ENCODE measurements around the gene FARSA.
A peak's percentile ranks its signal among the peaks of the same experiment; 100 is the strongest.
"Not testable (repeated sequence)": the region's sequence is repeated elsewhere in the genome, so short reads cannot be mapped to it uniquely, and the experiment has no call there.

The FARSA gene

GRCh38 chr19:12933287-12934072 lies at the start of gene FARSA:
Gene FARSA, minus strand, starts transcription at chr19:12933711. Its CDS starts 15 bp downstream, at chr19:12933696.
- Mint-ChIP-seq H3K27me3 (no peaks in the 10 kb centered on the region), H3K27ac (peak within 1 kb of the TSS; percentile 92), H3K9me3 (no peaks in the 10 kb centered on the region), H3K4me1 (ENCODE audit: low read depth) (peaks cover 50% of the 10 kb centered on the region), H3K36me3 (ENCODE audit: low read depth) (peaks cover 40% of the 10 kb centered on the region), H3K4me3 (peak within 1 kb of the TSS; percentile 98)

GRCh38 chr19:12983091-12983490 lies 49.6 kb upstream of the FARSA start:
- Mint-ChIP-seq H3K27ac (no peak overlapping the region), H3K9me3 (no peaks in the 10 kb centered on the region), H3K4me3 (no peak overlapping the region), H3K4me1 (ENCODE audit: low read depth) (peaks cover 4% of the 10 kb centered on the region), H3K27me3 (peaks cover 6% of the 10 kb centered on the region), H3K36me3 (ENCODE audit: low read depth) (no peaks in the 10 kb centered on the region)

DNA sequence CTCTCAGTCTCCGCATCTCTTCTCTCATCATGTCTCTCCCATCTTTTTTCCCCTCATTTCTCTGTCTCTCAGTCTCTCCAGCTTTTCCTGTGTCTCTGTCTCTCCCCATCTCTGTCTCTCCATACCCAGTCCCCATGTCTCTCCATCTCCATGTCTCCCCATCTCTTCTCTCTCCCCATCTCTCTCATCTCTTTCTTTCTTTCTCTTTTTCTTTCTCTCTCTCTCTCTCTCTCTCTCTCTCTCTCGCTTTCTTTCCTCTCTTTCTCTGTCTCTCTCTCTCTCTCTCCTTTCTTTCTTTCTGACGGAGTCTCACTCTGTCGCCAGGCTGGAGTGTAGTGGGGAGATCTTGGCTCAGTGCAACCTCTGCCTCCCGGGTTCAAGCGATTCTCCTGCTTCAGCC lies 49.1 kb upstream of the FARSA start:
- H3K9me3 Mint-ChIP-seq: no peaks in the 10 kb centered on the region
- no peak overlapping the region for H3K4me3 Mint-ChIP-seq
- peaks cover 11% of the 10 kb centered on the region for H3K27me3 Mint-ChIP-seq
- H3K4me1 Mint-ChIP-seq (ENCODE audit: low read depth): peaks cover 4% of the 10 kb centered on the region
- H3K36me3 Mint-ChIP-seq (ENCODE audit: low read depth): no peaks in the 10 kb centered on the region
- H3K27ac Mint-ChIP-seq: no peak overlapping the region

DNA sequence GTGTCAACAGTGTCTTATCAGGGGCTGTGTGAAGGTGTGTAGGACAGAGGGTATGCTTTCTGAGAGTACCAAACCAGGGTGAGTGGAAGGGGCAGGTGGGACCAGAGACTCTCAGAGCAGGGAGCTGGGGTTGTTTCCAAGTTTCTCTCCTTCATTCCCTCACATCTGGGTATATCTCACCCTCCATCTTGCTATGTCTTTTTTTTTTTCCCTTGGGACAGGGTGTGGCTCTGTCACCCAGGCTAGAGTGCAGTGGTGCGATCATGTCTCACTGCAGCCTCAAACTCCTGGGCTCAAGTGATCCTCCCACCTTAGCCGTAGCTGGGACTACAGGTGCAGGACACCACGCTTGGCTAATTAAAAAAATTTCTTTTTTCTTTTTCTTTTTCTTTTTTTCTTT lies 46.5 kb upstream of the FARSA start:
- H3K27ac Mint-ChIP-seq: no peak overlapping the region

GRCh38 chr19:12976109-12976508 lies 42.6 kb upstream of the FARSA start:
- not testable (repeated sequence) for H3K36me3 Mint-ChIP-seq (ENCODE audit: low read depth); H3K27me3 Mint-ChIP-seq; H3K9me3 Mint-ChIP-seq; H3K27ac Mint-ChIP-seq; H3K4me1 Mint-ChIP-seq (ENCODE audit: low read depth); H3K4me3 Mint-ChIP-seq

More for the DNA sequence above, 46.5 kb upstream of the FARSA start:
- H3K4me1 Mint-ChIP-seq (ENCODE audit: low read depth): no peaks in the 10 kb centered on the region
- no peak overlapping the region for H3K4me3 Mint-ChIP-seq
- H3K9me3 Mint-ChIP-seq: no peaks in the 10 kb centered on the region
- H3K36me3 Mint-ChIP-seq (ENCODE audit: low read depth): no peaks in the 10 kb centered on the region
- peaks cover 10% of the 10 kb centered on the region for H3K27me3 Mint-ChIP-seq

- Mint-ChIP-seq H3K4me3 (no peak overlapping the region), H3K36me3 (ENCODE audit: low read depth) (no peaks in the 10 kb centered on the region), H3K4me1 (ENCODE audit: low read depth) (peaks cover 5% of the 10 kb centered on the region), H3K27ac (no peak overlapping the region), H3K9me3 (no peaks in the 10 kb centered on the region), H3K27me3 (peaks cover 10% of the 10 kb centered on the region)
Observed at GRCh38 chr19:12975221-12975741, 41.8 kb upstream of the FARSA start.

GRCh38 chr19:12974301-12975220 lies 41.0 kb upstream of the FARSA start:
- H3K27me3 Mint-ChIP-seq: peaks cover 10% of the 10 kb centered on the region
- H3K36me3 Mint-ChIP-seq (ENCODE audit: low read depth): no peaks in the 10 kb centered on the region
- H3K4me3 Mint-ChIP-seq: no peak overlapping the region
- H3K27ac Mint-ChIP-seq: no peak overlapping the region
- no peaks in the 10 kb centered on the region for H3K9me3 Mint-ChIP-seq
- H3K4me1 Mint-ChIP-seq (ENCODE audit: low read depth): peaks cover 10% of the 10 kb centered on the region

DNA sequence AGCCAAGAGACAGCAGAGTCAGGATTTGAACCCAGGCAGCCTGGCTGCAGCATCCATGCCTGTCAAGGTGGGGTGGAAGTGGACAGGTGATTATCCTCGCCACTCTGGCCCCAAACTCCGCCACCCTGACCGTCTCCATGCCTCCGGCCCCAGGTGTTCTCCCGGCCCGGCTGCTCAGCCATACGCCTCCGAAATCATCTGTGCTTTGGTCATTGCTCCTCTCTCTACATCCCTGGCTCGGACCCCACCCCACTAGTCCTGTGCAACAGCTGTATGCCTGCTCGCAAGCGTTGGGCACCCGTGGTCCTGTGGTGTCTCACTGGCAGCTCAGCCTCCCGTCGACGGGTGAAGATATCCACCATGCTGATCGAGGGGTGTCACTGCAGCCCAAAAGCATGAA lies 39.7 kb upstream of the FARSA start:
- no peaks in the 10 kb centered on the region for H3K36me3 Mint-ChIP-seq (ENCODE audit: low read depth)
- no peak overlapping the region for H3K4me3 Mint-ChIP-seq
- H3K27me3 Mint-ChIP-seq: peaks cover 10% of the 10 kb centered on the region
- H3K4me1 Mint-ChIP-seq (ENCODE audit: low read depth): peaks cover 10% of the 10 kb centered on the region
- no peak overlapping the region for H3K27ac Mint-ChIP-seq
- no peaks in the 10 kb centered on the region for H3K9me3 Mint-ChIP-seq

- no peaks in the 10 kb centered on the region for H3K9me3 Mint-ChIP-seq
- no peaks in the 10 kb centered on the region for H3K36me3 Mint-ChIP-seq (ENCODE audit: low read depth)
- H3K4me3 Mint-ChIP-seq: no peak overlapping the region
- H3K27me3 Mint-ChIP-seq: no peaks in the 10 kb centered on the region
- H3K27ac Mint-ChIP-seq: no peak overlapping the region
- H3K4me1 Mint-ChIP-seq (ENCODE audit: low read depth): peaks cover 14% of the 10 kb centered on the region
Observed at GRCh38 chr19:12970070-12970820, 36.7 kb upstream of the FARSA start.

DNA sequence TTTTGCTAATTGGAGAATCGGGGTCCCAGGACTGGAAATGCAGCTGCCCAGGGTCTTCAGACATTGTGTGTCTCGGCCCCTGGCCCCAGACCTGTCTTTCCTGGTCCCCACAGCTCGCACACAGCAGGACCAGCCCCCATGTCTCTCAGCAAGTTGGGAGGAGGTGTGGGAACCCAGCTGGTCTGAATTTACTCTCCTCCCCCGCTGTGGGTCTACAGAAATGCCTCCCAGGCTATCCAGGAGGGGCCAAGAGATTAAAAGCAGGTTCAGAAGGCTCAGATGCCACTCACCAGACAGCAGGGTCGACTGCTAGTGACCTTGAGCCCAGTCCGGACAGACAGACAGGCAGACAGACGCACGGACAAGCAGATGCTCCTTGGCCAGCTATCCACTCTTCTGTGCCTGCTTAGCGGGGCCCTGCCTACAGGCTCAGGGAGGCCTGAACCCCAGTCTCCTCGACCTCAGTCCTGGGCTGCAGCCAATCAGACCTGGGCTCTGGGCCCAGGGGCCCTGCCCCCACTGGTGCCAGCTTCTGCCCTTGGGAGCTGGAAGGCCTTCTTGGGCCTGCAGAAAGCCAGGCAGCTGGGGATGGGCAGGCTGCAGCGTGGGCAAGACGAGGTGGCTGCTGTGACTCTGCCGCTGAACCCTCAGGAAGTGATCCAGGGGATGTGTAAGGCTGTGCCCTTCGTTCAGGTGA lies 35.9 kb upstream of the FARSA start, which contains the start of gene DAND5:
TSS of gene DAND5 (plus strand) at position 285 of the 697 bp plus-strand sequence. CDS start at position 370, 85 bp downstream.
- H3K27me3 Mint-ChIP-seq: no peaks in the 10 kb centered on the region
- no peaks in the 10 kb centered on the region for H3K9me3 Mint-ChIP-seq
- no peak within 1 kb of the TSS for H3K4me3 Mint-ChIP-seq
- no peak within 1 kb of the TSS for H3K27ac Mint-ChIP-seq
- H3K4me1 Mint-ChIP-seq (ENCODE audit: low read depth): peaks cover 20% of the 10 kb centered on the region
- no peaks in the 10 kb centered on the region for H3K36me3 Mint-ChIP-seq (ENCODE audit: low read depth)

- Mint-ChIP-seq H3K9me3 (no peaks in the 10 kb centered on the region), H3K27ac (no peak overlapping the region), H3K4me1 (ENCODE audit: low read depth) (peaks cover 20% of the 10 kb centered on the region), H3K4me3 (no peak overlapping the region), H3K27me3 (no peaks in the 10 kb centered on the region), H3K36me3 (ENCODE audit: low read depth) (no peaks in the 10 kb centered on the region)
Observed at GRCh38 chr19:12967907-12968306, 34.4 kb upstream of the FARSA start.

DNA sequence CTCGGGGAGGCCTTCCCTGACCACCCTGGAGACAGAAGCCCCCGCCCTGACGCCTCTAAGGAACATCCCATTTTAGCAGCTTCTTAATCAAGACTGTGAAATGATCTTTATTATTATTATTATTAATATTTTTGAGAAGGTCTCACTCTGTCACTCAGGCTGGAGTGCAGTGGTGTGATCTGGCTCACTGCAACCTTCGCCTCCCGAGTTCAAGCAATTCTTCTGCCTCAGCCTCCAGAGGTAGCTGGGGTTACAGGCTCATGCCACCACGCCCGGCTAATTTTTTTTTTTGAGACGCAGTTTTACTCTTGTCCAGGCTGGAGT lies 32.3 kb upstream of the FARSA start:
- Mint-ChIP-seq H3K27ac (no peak overlapping the region), H3K36me3 (ENCODE audit: low read depth) (no peaks in the 10 kb centered on the region), H3K9me3 (no peaks in the 10 kb centered on the region), H3K27me3 (no peaks in the 10 kb centered on the region), H3K4me3 (peak overlapping the region; percentile 23), H3K4me1 (ENCODE audit: low read depth) (peaks cover 20% of the 10 kb centered on the region)

GRCh38 chr19:12965017-12965811 lies 31.7 kb upstream of the FARSA start:
- H3K36me3 Mint-ChIP-seq (ENCODE audit: low read depth): no peaks in the 10 kb centered on the region
- H3K27ac Mint-ChIP-seq: peak overlapping the region; percentile 76
- H3K27me3 Mint-ChIP-seq: no peaks in the 10 kb centered on the region
- peak overlapping the region; percentile 80 for H3K4me3 Mint-ChIP-seq
- H3K4me1 Mint-ChIP-seq (ENCODE audit: low read depth): peaks cover 15% of the 10 kb centered on the region
- no peaks in the 10 kb centered on the region for H3K9me3 Mint-ChIP-seq

All from stimulated activated naive CD8-positive, alpha-beta T cell treated with anti-CD3 and anti-CD28 coated beads, Interleukin-15, Interleukin-2, amounts not matched to agents 100 ng/mL and 50 ng/mL, for 24 hours (primary cell).